ENCODE results near the gene SYVN1.
A peak's percentile ranks its signal among the peaks of the same experiment; 100 is the strongest.

Gene SYVN1

DNA sequence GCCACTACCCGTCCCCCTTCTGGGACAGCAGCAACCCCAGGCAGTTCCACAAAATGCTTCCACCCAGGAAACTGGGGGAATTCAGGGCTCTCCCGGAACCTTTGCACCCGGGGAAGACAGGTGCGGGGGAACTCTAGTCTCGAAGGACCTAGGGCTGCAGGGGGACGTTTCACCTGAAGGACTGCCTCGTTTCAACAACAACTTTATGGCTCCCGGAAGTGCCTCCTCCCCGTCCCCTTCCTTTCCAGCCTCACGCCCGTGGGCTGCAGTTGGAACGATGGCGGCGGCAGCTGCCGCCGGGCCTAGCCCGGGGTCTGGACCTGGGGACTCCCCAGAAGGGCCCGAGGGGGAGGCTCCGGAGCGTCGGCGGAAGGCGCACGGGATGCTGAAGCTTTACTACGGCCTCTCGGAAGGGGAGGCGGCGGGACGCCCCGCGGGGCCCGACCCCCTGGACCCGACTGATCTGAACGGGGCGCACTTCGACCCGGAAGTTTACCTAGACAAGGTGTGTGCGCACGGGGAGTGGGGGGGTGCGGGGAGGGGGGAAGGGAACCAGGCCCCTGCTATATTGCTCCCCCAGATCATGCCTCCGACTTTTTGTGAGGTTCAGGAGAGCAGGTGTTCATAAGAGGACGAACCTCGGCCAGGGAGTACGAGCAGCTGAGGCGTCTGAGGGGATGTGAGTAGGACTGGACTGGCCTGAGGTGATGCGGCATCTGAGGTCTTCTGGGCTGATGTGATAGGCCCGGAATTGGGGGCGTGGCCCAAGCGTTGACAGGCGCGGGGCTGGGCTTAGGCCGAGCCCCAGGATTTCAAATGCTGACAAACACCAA lies 38.1 kb downstream of the SYVN1 start, which contains the start of gene VPS51:
Gene VPS51 (plus strand): TSS at position 241 of the 833 bp plus-strand sequence. CDS start 37 bp downstream, at position 278.
- peak in 55 of 56 donors; percentile 54 to 92 (median 79) for DNase-seq

DNA sequence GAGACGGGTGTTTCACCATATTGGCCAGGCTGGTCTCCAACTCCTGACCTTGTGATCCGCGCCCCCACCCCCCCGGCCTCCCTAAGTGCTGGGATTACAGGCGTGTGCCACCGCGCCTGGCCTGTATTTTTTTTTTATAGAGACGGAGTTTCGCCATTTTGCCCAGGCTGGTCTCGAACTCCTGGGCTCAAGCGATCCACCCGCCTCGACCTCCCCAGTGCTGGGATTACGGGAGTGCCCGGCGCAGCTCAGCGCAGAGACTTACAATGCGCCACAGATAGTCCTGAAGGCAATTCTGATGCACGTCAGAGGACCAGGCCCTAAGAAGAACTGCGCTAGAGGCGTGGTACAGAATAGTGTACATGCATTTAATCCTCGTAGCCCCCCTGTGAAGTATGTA lies 38.9 kb downstream of the SYVN1 start:
- DNase-seq = no peak

DNA sequence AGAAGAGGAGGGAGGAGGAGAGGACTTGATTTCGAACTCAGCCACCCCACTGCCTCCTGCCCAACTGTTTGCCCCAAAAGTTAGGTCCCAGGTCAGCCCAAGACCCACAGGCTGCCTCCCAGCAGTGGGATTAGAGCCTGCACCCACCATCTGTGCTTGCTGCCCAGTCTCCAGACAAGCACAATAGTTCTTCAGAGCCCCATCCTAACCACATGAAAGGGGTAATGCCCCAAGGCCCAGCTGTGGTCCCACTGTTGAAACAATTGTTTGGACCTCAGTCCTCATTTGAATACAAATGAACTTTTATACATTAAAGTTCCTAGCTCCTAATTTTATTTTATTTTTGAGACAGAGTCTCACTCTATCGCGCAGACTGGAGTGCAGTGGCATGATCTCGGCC lies 43.7 kb downstream of the SYVN1 start:
- peak in 34 of 56 donors; percentile 5 to 73 (median 36) for DNase-seq

DNA sequence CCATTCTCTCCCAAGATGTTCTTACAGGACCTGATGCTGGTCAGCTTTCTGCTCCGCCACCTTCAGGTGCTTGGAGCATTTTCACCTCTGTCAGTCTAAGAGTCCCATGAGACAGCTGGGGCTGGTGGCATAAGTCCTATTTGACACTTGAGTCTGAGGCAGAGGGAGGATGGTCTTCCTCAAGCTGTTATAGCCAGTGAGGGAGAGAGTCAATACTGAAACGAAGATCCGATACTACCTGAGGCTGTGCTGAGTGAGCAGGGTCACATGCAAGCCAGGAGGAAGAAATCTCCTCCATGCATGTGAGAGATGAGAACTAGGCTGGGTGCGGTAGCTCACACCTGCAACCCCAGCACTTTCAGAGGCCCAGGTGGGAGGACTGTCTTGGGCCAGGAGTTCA lies 44.7 kb downstream of the SYVN1 start:
- DNase-seq = no peak

DNA sequence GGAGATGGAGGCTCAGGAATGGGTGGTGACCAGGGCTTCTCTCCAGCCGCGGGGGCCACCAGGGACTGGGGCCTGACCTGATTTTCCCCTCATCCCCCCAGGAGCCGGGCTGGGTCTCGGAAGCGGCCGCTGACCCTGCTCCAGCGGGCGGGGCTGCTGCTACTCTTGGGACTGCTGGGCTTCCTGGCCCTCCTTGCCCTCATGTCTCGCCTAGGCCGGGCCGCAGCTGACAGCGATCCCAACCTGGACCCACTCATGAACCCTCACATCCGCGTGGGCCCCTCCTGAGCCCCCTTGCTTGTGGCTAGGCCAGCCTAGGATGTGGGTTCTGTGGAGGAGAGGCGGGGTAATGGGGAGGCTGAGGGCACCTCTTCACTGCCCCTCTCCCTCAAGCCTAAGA lies 46.5 kb downstream of the SYVN1 start:
- DNase-seq = no peak

DNA sequence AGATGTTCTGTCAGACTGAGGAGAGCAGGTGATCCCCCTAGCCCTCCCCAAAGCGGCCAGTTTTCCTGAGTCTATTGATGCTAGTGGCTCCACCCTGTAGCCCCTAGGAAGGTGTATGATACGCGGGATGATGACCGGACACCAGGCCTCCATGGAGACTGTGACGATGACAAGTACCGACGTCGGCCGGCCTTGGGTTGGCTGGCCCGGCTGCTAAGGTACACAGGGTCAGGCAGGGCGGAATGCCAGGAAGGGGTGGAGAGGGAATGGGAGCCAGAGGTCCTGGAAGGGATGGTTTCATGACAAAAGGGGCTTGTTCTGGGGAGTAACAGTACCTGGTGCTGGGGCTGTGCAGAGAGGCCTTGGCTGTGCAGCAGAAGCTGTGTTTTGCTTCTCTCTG lies 47.1 kb downstream of the SYVN1 start:
- no peak for DNase-seq

DNA sequence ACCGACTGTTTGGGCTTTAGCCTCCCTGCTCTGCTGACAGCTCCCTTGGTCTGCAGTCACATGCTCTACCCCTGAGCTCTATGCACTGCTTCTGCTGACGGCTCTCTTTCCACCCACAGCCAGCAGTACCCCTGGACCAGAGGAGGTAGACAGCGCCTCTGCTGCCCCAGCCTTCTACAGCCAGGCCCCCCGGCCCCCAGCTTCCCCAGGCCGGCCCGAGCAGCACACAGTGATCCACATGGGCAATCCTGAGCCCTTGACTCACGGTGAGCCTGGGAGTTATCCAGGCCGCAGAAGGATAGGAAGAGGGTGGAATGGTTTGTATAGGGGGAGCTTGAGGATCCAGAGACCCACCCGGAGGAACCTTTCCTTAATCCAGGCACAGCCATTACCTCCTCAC lies 47.5 kb downstream of the SYVN1 start:
- DNase-seq = no peak

DNA sequence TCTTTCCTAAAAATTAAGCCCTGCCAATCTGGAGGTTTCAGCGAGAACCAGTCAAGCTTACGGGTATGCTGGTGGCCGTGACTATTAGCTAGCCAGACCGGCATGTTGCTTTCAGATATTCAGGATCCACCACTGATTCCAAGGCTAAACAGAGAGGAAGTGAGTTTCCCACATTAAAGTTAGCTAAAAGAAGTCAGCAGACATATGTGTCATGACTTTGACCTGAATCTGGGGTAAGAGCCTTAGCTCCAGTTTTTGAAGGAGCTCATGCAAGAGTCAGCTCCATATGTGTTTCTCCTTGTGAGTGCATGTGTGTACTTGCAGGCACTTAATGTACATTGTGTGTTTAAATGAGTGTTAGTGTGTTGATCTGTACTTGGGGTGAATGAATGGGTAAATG lies 48.9 kb downstream of the SYVN1 start:
- no peak for DNase-seq

DNA sequence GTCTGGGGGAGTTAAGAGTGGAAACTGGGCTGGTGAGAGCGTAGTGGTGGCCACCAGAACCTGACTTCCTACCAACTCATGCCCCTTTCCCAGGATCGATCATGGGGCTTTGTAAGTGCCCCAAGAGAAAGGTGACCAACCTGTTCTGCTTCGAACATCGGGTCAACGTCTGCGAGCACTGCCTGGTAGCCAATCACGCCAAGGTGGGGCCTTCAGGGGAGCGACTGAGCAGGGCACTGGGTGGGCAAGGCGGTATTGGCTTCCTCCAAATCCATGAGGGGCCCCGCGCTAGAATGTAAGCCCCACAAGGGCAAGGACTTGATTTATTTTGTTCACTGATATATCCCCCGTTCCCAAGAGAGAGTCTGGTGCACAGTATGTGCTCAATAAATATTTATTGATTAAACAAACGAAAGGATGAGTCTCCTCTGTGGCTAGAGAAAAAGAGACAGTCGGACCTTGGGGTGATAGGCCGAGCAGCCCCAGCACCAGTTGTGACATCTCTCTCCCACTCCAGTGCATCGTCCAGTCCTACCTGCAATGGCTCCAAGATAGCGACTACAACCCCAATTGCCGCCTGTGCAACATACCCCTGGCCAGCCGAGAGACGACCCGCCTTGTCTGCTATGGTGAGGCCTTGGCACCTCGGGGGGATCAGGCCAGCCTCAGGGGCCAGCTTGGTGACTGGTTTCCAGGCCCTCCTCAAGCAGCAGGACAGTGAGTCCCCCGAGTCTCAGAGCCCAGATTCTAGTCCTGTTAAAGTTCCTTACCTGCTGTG lies 49.5 kb downstream of the SYVN1 start:
- DNase-seq = no peak

DNA sequence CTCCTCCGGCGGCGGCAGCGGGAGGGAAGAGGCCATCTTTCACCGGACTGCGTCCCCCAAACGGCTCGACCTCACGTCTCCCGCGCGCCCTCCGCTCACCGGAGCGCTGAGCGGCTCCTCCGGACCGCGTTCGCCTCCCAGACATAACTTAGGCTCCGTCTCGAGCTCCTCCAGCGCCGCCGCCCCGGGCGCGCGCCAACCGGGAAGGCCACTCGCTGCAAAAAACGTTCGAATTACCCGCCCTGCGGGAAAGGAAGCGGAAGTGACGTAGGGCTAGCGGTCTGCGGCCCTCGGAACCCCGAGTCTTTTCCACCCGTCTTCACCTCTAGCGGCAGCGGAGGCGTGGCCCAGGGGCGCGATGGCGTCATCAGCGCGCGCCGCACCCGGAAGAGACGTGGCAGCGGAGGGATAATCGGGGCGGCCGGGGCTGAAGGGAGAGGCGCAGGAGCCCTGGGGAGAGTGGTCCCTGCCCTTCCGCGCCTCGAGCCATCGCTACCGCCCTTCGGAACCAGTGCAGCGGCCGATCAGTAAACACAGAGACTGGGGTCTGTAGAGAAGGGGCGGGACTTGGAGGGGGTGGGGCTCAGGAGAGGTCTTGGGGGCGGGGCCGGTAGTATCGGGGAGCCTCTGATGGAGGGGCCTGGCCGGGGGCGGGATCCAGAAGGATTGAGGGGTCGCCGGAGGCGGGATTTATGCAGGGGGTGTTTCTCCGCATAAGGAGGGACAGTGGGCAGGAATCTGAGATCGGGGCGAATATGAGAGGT lies 50.3 kb downstream of the SYVN1 start, which contains the start of the genes CDCA5 and ZFPL1:
Gene CDCA5 (minus strand): TSS at position 207 of the 764 bp plus-strand sequence. CDS start 62 bp downstream, at position 145.
Gene ZFPL1 (plus strand): TSS at position 389 of the 764 bp plus-strand sequence. CDS start 477 bp downstream, outside the sequence.
- peak; percentile 43 to 98 (median 92) for DNase-seq

DNA sequence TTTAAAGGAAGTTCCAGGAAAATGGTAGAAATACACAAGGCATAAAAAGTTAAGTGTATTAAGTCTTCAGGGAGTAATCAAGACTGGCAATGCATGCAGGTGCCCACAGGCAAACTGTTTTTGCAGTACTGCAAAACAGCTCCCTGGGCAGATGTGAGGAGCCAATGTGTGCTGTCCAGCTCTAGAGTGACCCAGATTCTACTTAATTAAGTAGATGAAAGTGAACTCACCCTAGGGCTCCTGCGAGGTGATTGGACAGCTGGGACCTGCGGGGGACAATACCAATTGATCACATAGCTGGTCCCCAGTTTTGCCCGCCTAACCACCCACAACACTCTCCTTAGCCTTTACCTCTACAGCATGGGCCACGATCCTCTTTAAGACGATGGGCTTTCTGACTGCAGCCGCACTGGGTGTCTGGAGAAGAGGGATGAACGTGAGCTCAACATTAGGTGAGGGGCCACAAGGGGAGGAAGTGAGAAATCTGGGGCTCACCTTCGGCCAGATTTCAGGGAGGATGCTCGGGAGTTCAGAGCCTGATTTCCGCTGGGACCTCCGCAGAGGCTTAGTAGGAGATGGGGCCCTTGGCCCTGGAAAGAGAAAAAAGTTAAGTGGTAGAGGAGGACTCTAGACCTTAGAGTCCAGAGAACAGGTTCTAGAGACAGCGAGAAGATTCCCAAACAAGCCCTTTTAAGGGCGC lies 51.0 kb downstream of the SYVN1 start:
- no peak for DNase-seq

DNA sequence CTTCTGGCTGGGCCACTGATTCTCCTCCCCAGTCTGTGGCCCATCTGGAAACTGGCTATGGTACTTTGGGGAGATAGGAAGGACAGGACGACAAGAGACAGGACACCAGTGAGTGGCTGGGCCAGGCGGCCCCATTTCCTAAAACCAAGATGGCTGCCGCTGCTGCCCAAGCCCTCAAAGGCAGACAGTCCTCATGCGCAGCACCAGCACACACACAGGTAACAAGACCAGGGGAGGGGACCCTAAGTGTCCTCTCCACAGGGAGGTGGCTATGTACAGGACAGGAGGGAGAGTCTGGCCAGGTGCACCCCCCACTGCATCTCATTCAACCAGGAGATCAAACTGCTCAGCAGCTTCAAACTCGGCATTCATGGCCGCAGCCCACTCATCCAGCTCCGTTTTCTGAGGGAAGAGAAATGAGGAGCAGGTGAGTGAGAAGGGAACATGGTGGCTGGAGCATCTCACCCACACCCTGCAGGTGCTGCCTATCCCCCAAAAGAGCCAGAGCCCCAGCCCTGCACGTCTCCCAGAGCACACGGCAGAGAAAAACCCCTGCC lies 55.5 kb downstream of the SYVN1 start:
- DNase-seq = no peak

DNA sequence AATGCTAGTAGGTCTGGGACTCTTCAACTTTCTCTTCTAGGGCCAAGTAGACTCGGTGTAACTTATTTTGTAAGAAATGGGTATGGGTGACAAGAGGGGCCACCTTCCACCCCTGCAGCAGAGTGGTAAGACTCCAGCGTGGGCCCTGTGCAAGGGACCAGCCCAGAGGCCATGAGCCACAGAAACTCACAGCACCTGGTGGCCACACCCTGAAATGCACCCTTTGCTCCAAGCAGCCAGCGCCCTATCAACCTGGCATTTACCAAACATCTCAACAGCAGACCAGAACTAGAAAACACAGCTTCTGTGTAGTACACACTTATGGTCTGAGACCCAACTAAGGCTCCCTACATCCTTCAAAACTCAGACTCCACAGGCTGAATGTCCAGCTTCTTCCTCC lies 56.2 kb downstream of the SYVN1 start:
- DNase-seq = no peak

DNA sequence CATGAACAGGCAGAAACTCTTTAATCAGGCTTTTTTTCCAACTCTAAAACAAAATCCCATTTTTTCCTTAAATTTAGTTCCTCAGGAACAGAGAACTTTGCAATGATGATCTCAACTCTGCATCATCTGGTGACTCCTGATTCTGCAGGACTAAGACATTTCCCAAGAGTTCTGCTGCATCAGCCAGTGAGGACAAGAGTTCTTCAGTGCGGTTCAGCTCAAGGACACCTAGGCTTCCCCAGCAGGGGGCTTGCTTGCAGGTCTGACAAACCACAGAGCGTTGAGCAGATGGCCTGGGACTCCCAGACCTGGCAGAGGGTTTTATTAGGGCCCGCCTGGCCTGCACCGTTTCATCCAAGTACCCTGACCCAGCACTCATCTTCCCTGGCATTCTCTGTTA lies 56.9 kb downstream of the SYVN1 start:
- DNase-seq = no peak
